ENCODE measurements around the gene BAZ2B. TPM values are rescaled to one million over a fixed set of nuclear protein-coding genes. Genes with fewer than 3 reads are reported as not detected.

Gene BAZ2B
- total RNA-seq (272 TPM), polyA plus RNA-seq (34.5 TPM)

GRCh38 chr2:159616286-159616701 lies at the start of gene BAZ2B:
Gene BAZ2B (minus strand): TSS chr2:159616548. CDS start chr2:159478719, 137,829 bp downstream.
- no peak for DNase-seq (ENCODE audit: extremely low spot score)
- H3K27ac ChIP-seq (ENCODE audit: low read depth) = peak within 1 kb of the TSS; percentile 97
- no peaks in the 10 kb centered on the region for H3K36me3 ChIP-seq (ENCODE audit: insufficient read depth)
- under 1% methylated on average over 6 of the region's 6 CpGs for WGBS
- H3K4me1 ChIP-seq (ENCODE audit: insufficient read depth) = no peaks in the 10 kb centered on the region
- peak within 1 kb of the TSS; percentile 76 for H3K4me3 ChIP-seq (ENCODE audit: low read depth, low read length)

GRCh38 chr2:159661286-159661685 lies 44.9 kb upstream of the BAZ2B start:
- H3K36me3 ChIP-seq (ENCODE audit: insufficient read depth) = no peaks in the 10 kb centered on the region
- DNase-seq (ENCODE audit: extremely low spot score) = no peak
- no peaks in the 10 kb centered on the region for H3K4me1 ChIP-seq (ENCODE audit: insufficient read depth)
- no peak overlapping the region for H3K4me3 ChIP-seq (ENCODE audit: low read depth, low read length)
- H3K27ac ChIP-seq (ENCODE audit: low read depth) = no peak overlapping the region

GRCh38 chr2:159658881-159659873 lies 42.8 kb upstream of the BAZ2B start:
- H3K4me1 ChIP-seq (ENCODE audit: insufficient read depth) = no peaks in the 10 kb centered on the region
- H3K27ac ChIP-seq (ENCODE audit: low read depth) = no peak overlapping the region
- H3K4me3 ChIP-seq (ENCODE audit: low read depth, low read length) = no peak overlapping the region
- WGBS = 89% methylated on average over 6 of the region's 6 CpGs
- no peak for DNase-seq (ENCODE audit: extremely low spot score)
- no peaks in the 10 kb centered on the region for H3K36me3 ChIP-seq (ENCODE audit: insufficient read depth)

- Histone ChIP-seq H3K36me3 (ENCODE audit: insufficient read depth) (no peaks in the 10 kb centered on the region), H3K4me1 (ENCODE audit: insufficient read depth) (no peaks in the 10 kb centered on the region), H3K4me3 (ENCODE audit: low read depth, low read length) (no peak overlapping the region), H3K27ac (ENCODE audit: low read depth) (no peak overlapping the region)
- DNase-seq (ENCODE audit: extremely low spot score) = no peak
- 92% methylated on average over 2 of the region's 2 CpGs for WGBS
These were observed 37.6 kb upstream of the BAZ2B start for GRCh38 chr2:159653962-159654361.

- Histone ChIP-seq H3K4me1 (ENCODE audit: insufficient read depth) (no peaks in the 10 kb centered on the region), H3K4me3 (ENCODE audit: low read depth, low read length) (no peak overlapping the region), H3K27ac (ENCODE audit: low read depth) (no peak overlapping the region), H3K36me3 (ENCODE audit: insufficient read depth) (no peaks in the 10 kb centered on the region)
- no peak for DNase-seq (ENCODE audit: extremely low spot score)
- 87% methylated on average over 1 of the region's 1 CpG for WGBS
These were observed 35.5 kb upstream of the BAZ2B start for GRCh38 chr2:159651884-159652283.

- Histone ChIP-seq H3K4me1 (ENCODE audit: insufficient read depth) (no peaks in the 10 kb centered on the region), H3K27ac (ENCODE audit: low read depth) (no peak overlapping the region), H3K4me3 (ENCODE audit: low read depth, low read length) (no peak overlapping the region), H3K36me3 (ENCODE audit: insufficient read depth) (no peaks in the 10 kb centered on the region)
- no peak for DNase-seq (ENCODE audit: extremely low spot score)
These were observed 34.2 kb upstream of the BAZ2B start for GRCh38 chr2:159650574-159650973.

- Histone ChIP-seq H3K36me3 (ENCODE audit: insufficient read depth) (no peaks in the 10 kb centered on the region), H3K4me1 (ENCODE audit: insufficient read depth) (no peaks in the 10 kb centered on the region), H3K4me3 (ENCODE audit: low read depth, low read length) (no peak overlapping the region)
These were observed 32.3 kb upstream of the BAZ2B start for GRCh38 chr2:159648643-159649042.

GRCh38 chr2:159647667-159648066 lies 31.3 kb upstream of the BAZ2B start:
- Histone ChIP-seq H3K36me3 (ENCODE audit: insufficient read depth) (no peaks in the 10 kb centered on the region), H3K27ac (ENCODE audit: low read depth) (no peak overlapping the region), H3K4me1 (ENCODE audit: insufficient read depth) (no peaks in the 10 kb centered on the region), H3K4me3 (ENCODE audit: low read depth, low read length) (no peak overlapping the region)
- WGBS = 90% methylated on average over 2 of the region's 2 CpGs
- no peak for DNase-seq (ENCODE audit: extremely low spot score)

More at GRCh38 chr2:159648643-159649042, 32.3 kb upstream of the BAZ2B start:
- 85% methylated on average over 2 of the region's 2 CpGs for WGBS
- H3K27ac ChIP-seq (ENCODE audit: low read depth) = no peak overlapping the region
- DNase-seq (ENCODE audit: extremely low spot score) = no peak

GRCh38 chr2:159640176-159640575 lies 23.8 kb upstream of the BAZ2B start:
- no peaks in the 10 kb centered on the region for H3K4me1 ChIP-seq (ENCODE audit: insufficient read depth)
- DNase-seq (ENCODE audit: extremely low spot score) = no peak
- no peaks in the 10 kb centered on the region for H3K36me3 ChIP-seq (ENCODE audit: insufficient read depth)
- no peak overlapping the region for H3K27ac ChIP-seq (ENCODE audit: low read depth)
- 67% methylated on average over 1 of the region's 1 CpG for WGBS
- no peak overlapping the region for H3K4me3 ChIP-seq (ENCODE audit: low read depth, low read length)

GRCh38 chr2:159639712-159640111 lies 23.4 kb upstream of the BAZ2B start:
- Histone ChIP-seq H3K4me3 (ENCODE audit: low read depth, low read length) (no peak overlapping the region), H3K4me1 (ENCODE audit: insufficient read depth) (no peaks in the 10 kb centered on the region)

GRCh38 chr2:159639071-159639470 lies 22.7 kb upstream of the BAZ2B start:
- no peaks in the 10 kb centered on the region for H3K4me1 ChIP-seq (ENCODE audit: insufficient read depth)
- H3K36me3 ChIP-seq (ENCODE audit: insufficient read depth) = no peaks in the 10 kb centered on the region
- H3K4me3 ChIP-seq (ENCODE audit: low read depth, low read length) = no peak overlapping the region
- 94% methylated on average over 1 of the region's 1 CpG for WGBS
- H3K27ac ChIP-seq (ENCODE audit: low read depth) = no peak overlapping the region
- no peak for DNase-seq (ENCODE audit: extremely low spot score)

More at GRCh38 chr2:159639712-159640111, 23.4 kb upstream of the BAZ2B start:
- Histone ChIP-seq H3K27ac (ENCODE audit: low read depth) (no peak overlapping the region), H3K36me3 (ENCODE audit: insufficient read depth) (no peaks in the 10 kb centered on the region)
- no peak for DNase-seq (ENCODE audit: extremely low spot score)

- Histone ChIP-seq H3K36me3 (ENCODE audit: insufficient read depth) (no peaks in the 10 kb centered on the region), H3K27ac (ENCODE audit: low read depth) (no peak overlapping the region), H3K4me3 (ENCODE audit: low read depth, low read length) (no peak overlapping the region), H3K4me1 (ENCODE audit: insufficient read depth) (no peaks in the 10 kb centered on the region)
- 77% methylated on average over 4 of the region's 4 CpGs for WGBS
- no peak for DNase-seq (ENCODE audit: extremely low spot score)
These were observed 21.7 kb upstream of the BAZ2B start for GRCh38 chr2:159637988-159638501.

- no peak for DNase-seq (ENCODE audit: extremely low spot score)
- no peak overlapping the region for H3K27ac ChIP-seq (ENCODE audit: low read depth)
- no peak overlapping the region for H3K4me3 ChIP-seq (ENCODE audit: low read depth, low read length)
- whole genome bisulfite sequencing = 97% methylated on average over 3 of the region's 3 CpGs
- no peaks in the 10 kb centered on the region for H3K36me3 ChIP-seq (ENCODE audit: insufficient read depth)
- H3K4me1 ChIP-seq (ENCODE audit: insufficient read depth) = no peaks in the 10 kb centered on the region
These were observed 20.9 kb upstream of the BAZ2B start for GRCh38 chr2:159637240-159637639.

Data from urinary bladder (tissue), 4 donors.